NCI-H69 (cell line): ENCODE data around the gene MITF.

Experiments
- DNase-seq: peaks from one replicate; lab custom pipeline; 2025; lab: John Stamatoyannopoulos, UW

Gene MITF

DNA sequence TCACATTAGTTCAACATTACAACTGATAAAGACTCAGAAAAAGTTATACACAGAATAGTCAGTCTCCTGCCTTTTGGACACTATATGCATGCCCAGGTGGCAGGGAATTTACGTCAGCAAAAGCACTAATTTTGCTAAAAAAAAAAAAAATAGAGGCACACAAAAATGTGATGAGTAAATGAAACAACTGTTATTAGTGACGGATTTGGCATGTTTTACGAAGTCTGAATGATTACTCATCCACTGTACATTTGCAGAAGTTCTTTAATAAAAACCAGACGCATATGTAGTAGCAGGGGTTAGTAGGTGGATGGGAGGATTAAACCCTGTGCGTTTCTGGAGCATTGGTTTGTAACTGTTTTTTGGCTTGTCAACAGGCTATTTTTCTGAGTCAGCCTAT, 99.0 kb downstream of the MITF start:
- DNase-seq, result no peak

GRCh38 chr3:69838696-69839515, 99.6 kb downstream of the MITF start:
- no peak for DNase-seq

GRCh38 chr3:69842351-69842750, 103.1 kb downstream of the MITF start:
- DNase-seq, result no peak

DNA sequence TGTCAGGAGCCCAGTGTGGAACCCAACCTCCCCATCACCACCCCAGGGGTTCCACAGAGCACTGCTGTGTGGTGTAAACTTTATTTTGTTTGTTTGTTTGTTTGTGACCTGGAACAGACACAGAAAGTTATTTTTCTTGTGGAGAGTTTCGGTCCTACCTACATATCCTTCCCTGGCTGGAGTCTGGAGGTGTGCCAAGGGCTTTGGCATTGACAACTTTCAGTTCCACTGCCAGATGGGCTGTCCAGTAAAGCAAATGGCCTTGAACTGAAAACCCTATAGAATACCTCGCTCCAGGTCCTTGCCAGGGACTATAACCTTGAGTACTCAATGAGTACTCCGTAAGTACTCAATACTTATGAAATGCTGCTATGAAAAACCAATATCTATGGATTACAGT, 103.5 kb downstream of the MITF start:
- DNase-seq, result no peak

DNA sequence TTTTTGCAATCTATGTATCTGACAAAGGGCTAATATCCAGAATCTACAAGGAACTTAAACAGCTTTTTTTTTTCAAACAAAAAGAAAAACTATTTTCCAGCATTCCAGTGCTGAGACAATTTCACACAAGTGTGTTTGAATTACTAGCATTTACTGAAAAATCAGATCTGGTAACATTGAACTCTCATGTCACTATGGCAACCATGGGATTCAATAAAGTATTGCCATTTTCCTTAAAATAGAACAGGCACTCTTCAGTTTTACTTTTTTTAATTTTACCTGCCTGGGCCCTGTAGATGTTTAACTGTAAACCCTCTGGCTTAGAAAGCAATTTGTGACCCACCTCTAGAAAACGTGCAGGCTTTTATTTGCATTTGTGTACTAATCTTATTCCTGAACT, 105.4 kb downstream of the MITF start:
- no peak for DNase-seq

DNA sequence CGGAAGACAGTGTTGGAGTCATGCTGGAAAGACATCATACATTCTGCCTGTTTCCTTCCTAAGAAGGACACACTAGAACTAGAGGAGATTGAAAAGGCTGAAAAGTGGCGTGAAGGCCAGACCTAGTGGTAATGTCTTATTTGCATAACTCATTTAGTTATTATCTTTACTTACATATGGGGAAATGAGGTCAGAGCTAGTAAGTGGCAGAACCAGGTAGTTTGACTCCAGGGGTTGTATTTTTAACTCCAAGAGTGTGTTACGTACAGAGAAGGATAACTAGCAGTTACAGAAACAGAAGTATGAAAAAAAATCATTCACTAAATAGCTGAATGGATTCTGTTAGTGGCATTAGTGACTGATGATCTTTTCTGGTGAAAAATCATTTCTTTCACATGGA, 108.0 kb downstream of the MITF start:
- no peak for DNase-seq

GRCh38 chr3:69848113-69848512, 108.8 kb downstream of the MITF start:
- no peak for DNase-seq

DNA sequence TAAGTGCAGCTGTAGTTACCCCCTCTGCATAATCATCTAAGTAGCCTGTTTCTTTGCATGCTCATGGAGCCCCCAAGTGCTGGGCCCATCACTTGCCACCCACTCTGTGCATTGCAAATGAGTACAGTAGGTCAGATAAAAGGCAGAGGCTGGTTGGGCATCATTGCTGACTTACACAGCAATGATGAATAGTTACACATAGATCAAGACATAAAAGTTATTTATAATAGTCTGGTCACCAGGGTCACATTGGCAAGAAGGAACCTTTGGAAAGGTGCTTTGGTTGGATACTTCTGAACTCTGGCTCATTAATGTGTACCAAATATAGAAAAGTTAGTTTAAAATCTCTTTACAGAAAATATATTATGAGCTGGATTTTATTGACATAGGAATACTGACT, 111.6 kb downstream of the MITF start:
- DNase-seq, result no peak

- no peak for DNase-seq
Observed at GRCh38 chr3:69853027-69853426, 113.8 kb downstream of the MITF start.

DNA sequence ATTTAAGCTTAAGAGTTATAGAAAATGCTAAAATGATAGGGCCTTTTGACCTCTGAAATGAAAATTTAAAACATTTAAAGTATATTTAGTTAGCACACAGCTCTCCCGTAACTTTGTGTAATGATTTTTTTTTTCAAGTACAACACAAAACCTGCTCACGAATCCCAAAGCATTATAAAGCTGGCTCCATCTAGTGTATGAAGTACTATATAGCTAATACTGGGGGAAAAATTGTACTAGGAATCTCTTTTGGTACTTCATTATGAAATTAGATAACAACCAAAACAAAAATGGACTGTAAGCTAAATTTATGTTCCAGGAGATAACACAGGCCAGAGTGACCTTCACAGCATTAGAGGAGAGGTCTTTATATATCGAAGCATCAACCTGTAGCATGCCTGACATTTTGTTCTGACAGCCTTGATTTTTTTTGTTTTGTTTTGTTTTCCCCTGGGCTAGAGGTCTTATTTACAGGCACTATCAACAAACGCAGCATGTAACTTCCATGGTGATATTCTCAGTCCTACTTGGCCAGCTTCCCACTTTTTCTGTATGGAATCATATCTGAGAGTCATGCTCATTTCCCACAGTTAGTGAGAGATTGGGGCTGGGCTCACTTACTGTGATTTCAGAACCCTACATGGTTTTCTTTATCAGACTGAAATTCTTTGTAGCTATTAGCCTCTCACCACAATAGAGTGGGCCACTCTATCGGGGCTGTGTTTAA, 116.3 kb downstream of the MITF start:
- DNase-seq, result no peak

DNA sequence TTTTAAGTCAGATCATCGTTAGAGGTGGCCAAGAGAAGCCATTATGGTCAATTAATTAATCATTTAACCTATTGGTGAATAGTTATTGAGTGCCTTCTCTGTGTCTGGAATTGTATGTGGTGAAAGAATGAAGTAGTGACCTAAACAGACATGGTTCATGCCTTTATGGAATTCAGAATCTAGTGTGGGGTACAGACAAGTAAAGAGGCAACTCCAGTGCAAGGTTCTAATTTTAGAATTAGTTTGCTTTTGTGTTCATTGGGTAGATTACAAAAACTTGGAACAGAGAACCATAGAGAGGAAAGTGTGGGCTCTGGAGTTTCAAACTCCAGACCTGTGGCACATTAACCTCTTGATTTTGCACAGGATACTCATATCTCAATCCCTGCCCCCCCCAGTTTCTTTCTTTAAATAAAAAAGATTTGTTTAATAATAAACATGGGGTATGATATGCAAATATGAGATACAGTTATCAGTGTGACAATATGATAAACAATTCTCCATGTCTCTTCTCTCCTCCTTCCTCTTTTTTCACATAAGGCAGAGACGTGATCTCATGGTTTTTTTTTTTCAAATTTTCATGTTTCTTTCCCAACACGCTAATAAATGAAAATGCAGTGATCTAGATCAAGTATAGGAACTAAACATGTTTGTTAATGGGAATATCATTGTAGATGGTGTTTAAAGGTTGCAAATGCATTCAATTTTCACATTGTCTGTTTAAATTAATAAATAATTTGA, 117.9 kb downstream of the MITF start:
- no peak for DNase-seq

- DNase-seq, result no peak
Observed at GRCh38 chr3:69861556-69861955, 122.3 kb downstream of the MITF start.

- DNase-seq, result no peak
Observed at GRCh38 chr3:69864141-69864540, 124.9 kb downstream of the MITF start.

DNA sequence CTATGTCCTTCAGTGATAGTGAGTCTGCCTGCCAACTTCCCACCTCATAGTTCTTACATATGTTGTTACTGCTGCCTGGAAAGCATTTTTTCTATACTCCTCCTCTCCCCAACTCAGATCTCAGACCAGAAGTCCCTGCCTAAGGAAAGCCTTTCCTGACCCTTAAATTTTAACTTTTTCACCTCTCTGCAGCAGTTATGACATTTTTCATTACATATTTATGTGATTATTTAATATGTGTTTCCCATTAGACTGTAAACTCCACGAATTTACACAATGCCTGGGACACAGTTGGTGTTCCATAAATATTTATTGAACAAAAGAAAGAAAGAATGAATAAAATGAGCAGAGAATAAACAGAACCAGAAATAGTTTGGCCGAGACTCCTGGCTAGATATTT, 125.5 kb downstream of the MITF start:
- DNase-seq, result no peak

- no peak for DNase-seq
Observed at GRCh38 chr3:69865925-69866679, 126.8 kb downstream of the MITF start.

DNA sequence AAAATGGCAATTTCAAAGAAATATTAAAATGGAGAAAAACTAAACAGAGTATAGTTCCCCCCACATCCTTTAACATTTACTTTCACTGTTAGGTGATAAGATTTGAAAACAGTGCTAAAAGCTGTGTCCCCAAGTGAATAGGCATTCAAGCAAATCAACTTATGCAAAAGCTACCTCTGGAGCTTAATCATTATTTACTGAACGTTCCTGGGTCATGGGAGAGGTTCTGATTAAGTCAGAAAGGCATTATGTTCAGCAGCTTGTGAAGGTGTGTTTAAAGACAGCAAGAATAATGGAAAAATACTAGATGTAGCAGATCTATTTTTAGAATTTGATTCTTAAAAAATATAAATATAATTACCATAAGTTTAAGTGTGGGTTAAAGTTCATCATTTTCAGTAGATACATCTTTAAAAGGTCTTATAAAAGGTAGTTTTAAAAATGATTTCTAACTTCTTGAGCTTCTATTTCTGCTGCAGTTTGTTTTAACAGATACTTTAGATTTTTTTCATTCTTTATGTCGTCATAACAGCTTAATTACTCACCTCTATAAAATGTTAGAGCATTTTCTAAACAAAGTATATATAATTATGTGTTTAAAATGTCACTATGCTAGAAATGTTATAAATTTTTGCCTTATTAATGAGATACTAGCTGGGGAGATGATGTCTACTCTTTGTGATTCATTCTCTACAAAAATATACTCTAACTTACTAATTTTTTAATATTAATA, 127.9 kb downstream of the MITF start:
- no peak for DNase-seq

GRCh38 chr3:69867941-69868505, 128.8 kb downstream of the MITF start:
- DNase-seq, result no peak

DNA sequence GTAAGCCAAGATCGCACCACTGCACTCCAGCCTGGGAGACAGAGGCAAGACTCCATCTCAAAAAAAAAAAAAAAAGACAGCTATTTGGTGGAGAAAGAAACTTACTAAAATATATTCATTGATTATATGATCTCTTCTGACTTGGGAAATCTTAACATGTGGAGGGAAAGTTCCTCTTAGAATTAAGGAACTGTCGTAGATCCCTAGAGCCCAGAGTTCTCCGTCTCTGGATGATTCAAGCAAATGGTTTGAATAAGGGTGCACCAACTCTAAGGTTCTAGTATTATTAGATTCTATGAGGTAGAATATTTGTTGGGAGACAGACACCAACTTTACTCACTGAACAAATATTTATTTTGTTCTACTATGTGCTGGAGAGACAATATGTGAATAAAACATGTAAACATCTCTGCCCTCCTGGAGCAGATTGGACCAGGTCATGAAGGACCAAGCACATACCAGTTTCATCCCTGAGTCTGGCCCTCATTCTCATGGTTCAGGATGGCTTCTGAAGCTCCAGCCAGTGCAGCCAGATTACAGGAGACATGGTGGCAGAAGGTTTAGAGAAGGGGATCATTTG, 129.7 kb downstream of the MITF start:
- no peak for DNase-seq

DNA sequence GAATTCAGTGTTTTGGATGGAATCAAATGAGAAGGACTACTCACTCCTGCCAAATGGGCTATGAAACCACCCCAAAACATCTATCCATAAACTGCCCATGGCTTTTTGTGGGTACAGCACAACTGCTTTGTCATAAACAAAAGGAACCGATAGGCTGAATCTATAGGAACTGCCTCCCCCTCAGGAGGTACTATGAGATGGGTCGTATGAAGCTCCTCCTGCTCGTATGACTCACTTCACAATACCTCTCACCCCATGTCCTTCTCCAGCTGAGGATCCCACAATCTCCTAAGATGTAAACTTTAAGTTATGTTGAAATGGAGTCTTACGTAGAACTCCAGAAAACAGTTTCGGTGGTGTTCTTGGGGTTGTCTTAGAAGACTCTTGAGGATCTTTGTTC, 130.4 kb downstream of the MITF start:
- no peak for DNase-seq

- DNase-seq, result no peak
Observed at GRCh38 chr3:69871251-69871650, 132.0 kb downstream of the MITF start.

- no peak for DNase-seq
Observed at GRCh38 chr3:69871868-69872267, 132.6 kb downstream of the MITF start.
